Umbilical cord (tissue), 2 donors: Measurements from ENCODE around the gene SULF2. TPM values are rescaled to one million over a fixed set of nuclear protein-coding genes. Genes with fewer than 3 reads are reported as not detected.
"Not testable (repeated sequence)": the region's sequence is repeated elsewhere in the genome, so short reads cannot be mapped to it uniquely, and the experiment has no call there.

Experiments
- DNase-seq: peaks from one replicate; pipeline ENCODE4 v3.0.0-alpha.2; 2015; ENCODE audit warnings: low spot score
- total RNA-seq: library from RNA; depleted of rRNA; stranded (reverse); fragments of >200 nt; gene quantifications from one replicate; pipeline ENCODE4 v1.2.3, GENCODE V29; 2014; ENCODE audit warnings: low replicate concordance; ENCODE audit not compliant: insufficient read depth

Gene SULF2
- 69.3 TPM for total RNA-seq

- DNase-seq = peak; percentile 55
Measured at GRCh38 chr20:47785311-47785853, at the start of gene SULF2. Gene SULF2 (minus strand): TSS chr20:47785481. CDS start chr20:47757363, 28,118 bp downstream.

- DNase-seq = not testable (repeated sequence)
Measured at GRCh38 chr20:47831675-47832074, 46.4 kb upstream of the SULF2 start.

- not testable (repeated sequence) for DNase-seq
Measured at GRCh38 chr20:47826716-47827115, 41.4 kb upstream of the SULF2 start.

- DNase-seq = not testable (repeated sequence)
Measured at GRCh38 chr20:47826006-47826405, 40.7 kb upstream of the SULF2 start.

GRCh38 chr20:47825011-47825762 is 39.9 kb upstream of the SULF2 start:
- no peak for DNase-seq

GRCh38 chr20:47823941-47824340 is 38.7 kb upstream of the SULF2 start:
- not testable (repeated sequence) for DNase-seq

- no peak for DNase-seq
Measured at GRCh38 chr20:47821481-47822100, 36.3 kb upstream of the SULF2 start.

GRCh38 chr20:47818996-47819609 is 33.8 kb upstream of the SULF2 start:
- DNase-seq = no peak

- no peak for DNase-seq
Measured at GRCh38 chr20:47818466-47818865, 33.2 kb upstream of the SULF2 start.

- no peak for DNase-seq
Measured at GRCh38 chr20:47818016-47818415, 32.7 kb upstream of the SULF2 start.

GRCh38 chr20:47817573-47817972 is 32.3 kb upstream of the SULF2 start:
- no peak for DNase-seq

- no peak for DNase-seq
Measured at GRCh38 chr20:47816487-47817451, 31.5 kb upstream of the SULF2 start.

GRCh38 chr20:47815866-47816265 is 30.6 kb upstream of the SULF2 start:
- DNase-seq = no peak

- DNase-seq = no peak
Measured at GRCh38 chr20:47815416-47815806, 30.1 kb upstream of the SULF2 start.

- no peak for DNase-seq
Measured at GRCh38 chr20:47814632-47815415, 29.5 kb upstream of the SULF2 start.

GRCh38 chr20:47810721-47811347 is 25.6 kb upstream of the SULF2 start:
- peak; percentile 28 for DNase-seq

- peak; percentile 53 for DNase-seq
Measured at GRCh38 chr20:47810116-47810677, 24.9 kb upstream of the SULF2 start.

GRCh38 chr20:47809161-47809960 is 24.1 kb upstream of the SULF2 start:
- peak; percentile 33 for DNase-seq

- DNase-seq = no peak
Measured at GRCh38 chr20:47805951-47806350, 20.7 kb upstream of the SULF2 start.
